HG03442 (cell line): ENCODE measurements around the gene PCDH9.

ENCODE experiments used
- ATAC-seq: cut with Tn5 transposase; IDR thresholded peaks from one replicate; pipeline ENCODE4 v1.9.1; 2021; ENCODE audit warnings: mild to moderate bottlenecking, moderate library complexity; ENCODE audit not compliant: unreplicated experiment

Gene PCDH9

GRCh38 chr13:66557357-66557756, 672.8 kb downstream of the PCDH9 start:
- ATAC-seq = no peak

- ATAC-seq = no peak
Measured at GRCh38 chr13:66556306-66556705, 673.8 kb downstream of the PCDH9 start.

GRCh38 chr13:66553391-66553790, 676.7 kb downstream of the PCDH9 start:
- no peak for ATAC-seq

GRCh38 chr13:66551128-66551527, 679.0 kb downstream of the PCDH9 start:
- no peak for ATAC-seq

GRCh38 chr13:66547685-66548084, 682.5 kb downstream of the PCDH9 start:
- ATAC-seq = no peak

GRCh38 chr13:66546534-66547379, 683.4 kb downstream of the PCDH9 start:
- ATAC-seq = no peak

- ATAC-seq = no peak
Measured at GRCh38 chr13:66543780-66544179, 686.4 kb downstream of the PCDH9 start.

- ATAC-seq = no peak
Measured at GRCh38 chr13:66537417-66537816, 692.7 kb downstream of the PCDH9 start.

- ATAC-seq = no peak
Measured at GRCh38 chr13:66536746-66537145, 693.4 kb downstream of the PCDH9 start.

GRCh38 chr13:66534561-66534960, 695.6 kb downstream of the PCDH9 start:
- no peak for ATAC-seq

- ATAC-seq = no peak
Measured at GRCh38 chr13:66532845-66533244, 697.3 kb downstream of the PCDH9 start.

- no peak for ATAC-seq
Measured at GRCh38 chr13:66532146-66532545, 698.0 kb downstream of the PCDH9 start.

- no peak for ATAC-seq
Measured at GRCh38 chr13:66530686-66531085, 699.5 kb downstream of the PCDH9 start.

GRCh38 chr13:66530158-66530557, 700.0 kb downstream of the PCDH9 start:
- ATAC-seq = no peak

- no peak for ATAC-seq
Measured at GRCh38 chr13:66528944-66529576, 701.1 kb downstream of the PCDH9 start.

- no peak for ATAC-seq
Measured at GRCh38 chr13:66528180-66528579, 702.0 kb downstream of the PCDH9 start.

- no peak for ATAC-seq
Measured at GRCh38 chr13:66520511-66521355, 709.4 kb downstream of the PCDH9 start.

GRCh38 chr13:66519259-66519658, 710.9 kb downstream of the PCDH9 start:
- ATAC-seq = no peak

GRCh38 chr13:66518068-66518467, 712.1 kb downstream of the PCDH9 start:
- ATAC-seq = no peak

GRCh38 chr13:66513728-66514127, 716.4 kb downstream of the PCDH9 start:
- ATAC-seq = no peak

- ATAC-seq = no peak
Measured at GRCh38 chr13:66509175-66509574, 721.0 kb downstream of the PCDH9 start.
